GM11168 (cell line): Measurements from ENCODE around the gene DPP10.

Experiments used
- in situ Hi-C: fragments of 300-500 bp; cut with MboI; formaldehyde crosslinking; loops from one replicate; pipeline ENCODE4 v1.12.0; 2022; ENCODE audit warnings: low sequenced_read_pairs; ENCODE audit not compliant: unreplicated experiment

DPP10 gene

GRCh38 chr2:115174651-115175050, 732.2 kb downstream of the DPP10 start:
- in situ Hi-C loops: no loop called here

- in situ Hi-C loops: no loop called here
These were observed 740.7 kb downstream of the DPP10 start for GRCh38 chr2:115183144-115183543.

- in situ Hi-C loops: no loop called here
These were observed 748.0 kb downstream of the DPP10 start for GRCh38 chr2:115190459-115190858.

DNA sequence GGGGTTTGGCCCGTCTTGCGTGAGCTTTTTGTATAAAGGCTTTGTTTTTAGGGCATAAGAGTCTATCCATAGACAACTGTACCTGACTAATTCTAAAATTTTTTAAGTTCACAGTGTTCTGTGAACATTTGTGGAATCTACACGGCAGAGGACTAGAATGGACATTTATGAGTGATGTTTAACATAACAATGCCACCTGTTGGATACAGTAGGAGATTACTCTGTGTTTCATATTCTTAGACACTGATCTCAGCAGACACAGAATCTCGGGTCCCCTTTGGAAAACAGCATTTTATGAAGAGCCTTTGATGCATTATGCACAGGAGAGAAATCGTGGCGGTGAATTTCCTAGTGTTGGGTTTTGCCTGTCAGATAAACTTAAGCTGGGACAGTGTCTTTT, 752.2 kb downstream of the DPP10 start:
- in situ Hi-C loops: no loop called here

- in situ Hi-C loops: no loop called here
These were observed 754.1 kb downstream of the DPP10 start for GRCh38 chr2:115196587-115196986.

DNA sequence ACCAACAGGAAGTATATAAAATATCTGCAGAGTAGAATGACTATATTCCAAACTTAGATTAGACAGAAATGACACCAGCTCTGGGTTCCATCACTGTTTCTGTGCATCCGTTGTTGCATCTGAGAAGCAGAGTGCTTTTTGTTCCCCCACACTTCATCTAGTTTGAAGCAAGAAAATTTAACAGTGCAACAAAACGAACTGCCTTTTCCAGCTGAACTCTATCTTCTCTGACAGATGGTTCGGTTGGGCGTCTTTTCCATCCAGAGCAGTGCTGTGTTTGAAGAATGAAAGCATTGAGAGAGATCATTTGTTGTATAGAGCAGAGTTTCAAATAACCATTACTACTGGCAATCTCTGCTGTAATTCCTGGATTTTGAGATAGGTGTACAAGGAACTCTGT, 757.5 kb downstream of the DPP10 start:
- in situ Hi-C loops: no loop called here

- in situ Hi-C loops: no loop called here
These were observed 758.9 kb downstream of the DPP10 start for GRCh38 chr2:115201386-115201785.

DNA sequence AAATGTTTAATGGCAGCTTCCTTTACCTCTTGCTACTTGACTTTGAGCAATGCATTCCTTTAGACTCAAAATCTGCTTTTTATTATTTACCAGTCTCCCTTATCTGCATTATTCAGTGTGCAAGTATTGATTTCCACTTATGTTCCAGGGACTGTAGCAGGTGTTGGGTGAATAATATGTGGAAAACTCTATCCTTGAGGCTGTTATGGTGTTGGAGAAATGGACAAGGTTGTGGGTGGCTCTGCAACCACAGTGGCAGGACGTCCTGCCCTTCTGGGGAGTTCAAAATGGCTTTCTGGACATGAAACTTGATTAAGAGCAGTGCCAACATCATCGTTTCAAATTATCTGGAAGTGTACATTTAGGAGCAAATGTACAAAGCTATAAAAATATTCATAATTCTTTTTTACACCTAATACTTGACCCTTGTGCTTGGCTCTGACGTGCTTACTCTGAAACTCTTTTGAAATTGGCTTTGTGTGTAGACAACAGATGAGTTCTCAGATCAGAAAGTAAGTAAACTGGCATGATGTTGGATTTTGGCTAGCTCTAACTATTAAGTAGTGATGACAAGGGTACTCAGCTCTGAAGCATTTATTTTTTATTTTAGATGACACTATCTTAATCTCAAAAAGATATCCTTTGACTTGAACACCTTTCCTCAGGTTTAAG, 766.2 kb downstream of the DPP10 start:
- in situ Hi-C loops: no loop called here

DNA sequence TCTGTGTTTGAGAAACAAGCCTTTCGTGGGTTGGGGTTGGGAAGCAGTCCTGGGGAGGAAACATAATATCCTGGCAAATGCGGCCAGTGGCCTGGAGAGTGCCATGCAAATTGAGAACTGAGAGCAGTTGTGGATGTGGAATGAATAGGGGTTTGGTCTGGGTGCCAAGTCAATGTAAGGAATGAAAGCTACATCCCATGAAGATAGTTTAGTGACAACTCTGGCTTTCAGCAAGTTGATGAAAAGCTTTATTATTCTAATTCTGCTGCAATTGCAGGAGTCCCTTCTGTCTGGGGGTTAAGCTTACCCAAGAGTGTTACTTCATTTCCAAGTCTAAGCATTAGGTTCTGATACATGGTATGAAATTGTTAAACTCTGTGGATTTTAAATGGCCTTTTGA, 771.6 kb downstream of the DPP10 start:
- in situ Hi-C loops: no loop called here

DNA sequence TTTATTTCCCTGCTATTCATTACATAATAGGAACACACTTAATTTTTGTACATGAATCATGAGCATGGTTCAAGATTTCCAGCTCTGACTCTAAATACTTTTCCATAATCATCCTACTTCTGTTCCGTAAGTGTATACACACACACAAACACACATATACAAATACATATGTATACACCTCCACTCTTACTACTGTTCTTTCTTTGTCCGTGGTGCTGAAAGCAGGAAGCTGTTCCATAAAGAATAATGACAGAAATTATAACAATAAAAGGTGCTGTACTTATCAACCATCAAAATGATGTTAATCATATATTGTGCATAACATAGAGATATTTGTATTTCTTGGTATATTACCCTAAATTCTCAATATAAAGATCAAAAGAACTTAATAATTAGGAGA, 776.9 kb downstream of the DPP10 start:
- in situ Hi-C loops: no loop called here

- in situ Hi-C loops: no loop called here
These were observed 791.7 kb downstream of the DPP10 start for GRCh38 chr2:115234186-115234585.

- in situ Hi-C loops: no loop called here
These were observed 792.3 kb downstream of the DPP10 start for GRCh38 chr2:115234737-115235136.

GRCh38 chr2:115248066-115248465, 805.6 kb downstream of the DPP10 start:
- in situ Hi-C loops: no loop called here

DNA sequence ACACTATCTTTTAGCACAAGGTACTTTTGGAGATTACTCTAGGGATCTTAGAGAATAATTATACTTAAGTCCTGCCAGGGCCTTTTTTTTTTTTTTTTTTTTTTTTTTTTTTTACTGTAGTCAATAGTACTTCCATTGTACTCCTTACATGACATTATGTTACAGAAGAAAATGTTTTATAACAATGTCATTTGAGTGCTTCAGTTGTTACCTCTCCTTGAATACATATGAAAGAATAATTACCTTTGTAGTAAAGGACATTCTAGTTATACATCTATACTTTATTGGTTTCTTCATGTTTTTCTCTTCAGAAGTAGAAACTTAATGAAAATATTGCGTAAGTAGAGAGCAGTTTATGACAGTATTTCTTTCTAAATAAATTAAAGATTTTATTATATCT, 834.9 kb downstream of the DPP10 start:
- in situ Hi-C loops: no loop called here

DNA sequence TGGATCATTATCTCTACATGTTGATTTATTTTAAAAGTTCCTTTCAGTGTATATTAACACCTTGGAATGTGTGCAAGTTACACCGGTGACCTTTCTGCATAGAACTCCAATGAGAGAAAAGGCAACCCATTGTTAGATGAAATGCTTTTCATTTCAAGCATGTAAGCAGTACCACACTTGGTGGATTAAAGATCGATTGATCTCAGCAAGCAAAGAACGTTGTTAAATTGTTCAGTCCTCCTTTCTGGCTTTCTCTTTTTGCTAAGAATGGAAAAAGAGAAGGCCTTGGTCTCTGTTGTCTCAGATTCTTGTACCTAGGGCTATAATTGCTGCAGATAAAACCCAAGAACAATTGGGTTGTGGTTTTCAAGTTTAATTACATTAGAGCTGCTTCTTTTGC, 843.0 kb downstream of the DPP10 start:
- in situ Hi-C loops: no loop called here

DNA sequence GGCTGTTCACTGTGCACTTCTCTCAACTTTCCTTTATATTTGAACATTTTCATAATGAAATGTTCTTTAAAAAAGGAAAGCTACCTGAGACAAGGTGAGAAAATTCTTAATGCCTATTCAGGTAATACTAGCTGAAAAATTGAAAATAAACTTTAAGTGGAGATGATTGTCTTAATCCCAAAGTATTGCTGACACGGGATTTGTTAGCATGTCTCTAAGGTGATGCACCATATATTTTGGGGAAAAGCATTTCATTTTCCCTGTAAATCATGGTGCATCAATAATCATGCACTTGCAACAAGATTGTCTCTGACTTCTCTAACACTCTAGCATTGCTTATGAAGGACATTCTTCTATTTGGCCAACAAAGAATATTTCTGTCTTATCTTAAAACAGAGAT, 848.0 kb downstream of the DPP10 start:
- in situ Hi-C loops: no loop called here

DNA sequence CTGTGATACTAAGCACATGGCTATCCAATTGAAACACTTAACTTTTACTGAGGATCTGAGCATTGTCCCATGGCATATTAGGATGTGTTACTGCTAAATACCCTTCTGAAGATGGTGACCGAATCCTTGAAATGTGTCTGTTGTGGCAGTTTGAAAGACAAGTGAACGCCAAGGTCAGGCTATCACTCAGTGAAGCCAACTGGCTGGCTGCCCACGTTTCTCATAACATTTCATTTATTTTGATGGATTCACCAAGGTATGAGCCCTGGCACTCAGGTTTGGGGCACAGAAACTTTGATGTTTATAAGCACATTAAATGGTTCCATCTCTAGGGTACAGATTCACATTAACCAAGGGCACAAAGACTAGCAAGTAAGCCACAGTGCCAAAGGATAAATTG, 850.3 kb downstream of the DPP10 start:
- in situ Hi-C loops: no loop called here

GRCh38 chr2:115294999-115295398, 852.6 kb downstream of the DPP10 start:
- in situ Hi-C loops: no loop called here

GRCh38 chr2:115297056-115297455, 854.6 kb downstream of the DPP10 start:
- in situ Hi-C loops: no loop called here

DNA sequence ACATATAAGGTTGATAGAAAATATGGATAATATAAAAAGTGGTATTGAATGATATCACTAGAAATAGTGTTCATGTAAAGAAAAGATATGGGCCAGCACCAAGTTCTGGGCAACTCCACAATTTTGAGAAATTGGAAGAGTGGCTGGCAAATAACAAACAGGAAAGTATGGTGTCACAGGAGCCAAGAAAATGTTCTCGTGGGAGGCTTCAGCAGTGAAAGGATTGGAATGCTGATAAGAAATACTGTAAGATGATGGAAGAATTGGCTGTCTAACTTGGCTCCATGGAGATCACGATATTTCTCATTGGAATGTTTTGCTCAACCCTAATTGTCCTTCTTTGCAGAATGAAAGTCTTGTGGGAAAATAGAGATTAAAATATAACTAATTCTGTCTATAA, 856.8 kb downstream of the DPP10 start:
- in situ Hi-C loops: no loop called here

GRCh38 chr2:115305712-115306111, 863.3 kb downstream of the DPP10 start:
- in situ Hi-C loops: no loop called here

- in situ Hi-C loops: no loop called here
These were observed 871.7 kb downstream of the DPP10 start for GRCh38 chr2:115314119-115314518.

GRCh38 chr2:115327061-115327460, 884.6 kb downstream of the DPP10 start:
- in situ Hi-C loops: no loop called here
